Right lobe of liver (tissue), 6 donors: ENCODE measurements around the gene MYPN. TPM values are rescaled to one million over a fixed set of nuclear protein-coding genes. Genes with fewer than 3 reads are reported as not detected.

Experiments used
- ATAC-seq, 4 donors: fragments of 200-7000 bp; cut with Tn5 transposase; one replicate each; pipeline ENCODE4 v1.9.1; 2020; ENCODE audit warnings: mild to moderate bottlenecking in 4 of 4, moderate library complexity in 4 of 4
- DNase-seq, 3 donors: peaks; one replicate each; pipeline ENCODE4 v3.0.0-alpha.2; 2020
- H3K27ac ChIP-seq, 3 donors: fragments of 200-600 bp; one replicate each; pipeline ENCODE4 v1.8.0; 2022
- H3K27me3 ChIP-seq, 2 donors: fragments of 200-600 bp; one replicate each; pipeline ENCODE4 v1.8.0; 2022
- H3K36me3 ChIP-seq, 4 donors: fragments of 200-600 bp; sonication (generic) in 1 of 4; one replicate each; pipeline versions ENCODE4 v1.5.1 to v1.8.0; 2017 to 2022; ENCODE audit warnings: control low read depth in 1 of 4
- H3K4me1 ChIP-seq, 4 donors: fragments of 200-600 bp; sonication (generic) in 1 of 4; one replicate each; pipeline versions ENCODE4 v1.5.1 to v1.8.0; 2017 to 2022; ENCODE audit warnings: control low read depth in 1 of 4
- H3K4me3 ChIP-seq, 3 donors: fragments of 200-600 bp; one replicate each; pipeline ENCODE4 v1.8.0; 2022
- H3K9me3 ChIP-seq, 4 donors: fragments of 200-600 bp; sonication (generic) in 1 of 4; one replicate each; pipeline versions ENCODE4 v1.5.1 to v1.8.0; 2017 to 2022; ENCODE audit warnings: control low read depth in 1 of 4
- CTCF ChIP-seq, 4 donors: fragments of 200-600 bp in 3 of 4; fragments of 450-650 bp in 1 of 4; IDR thresholded peaks; one replicate each; pipeline versions ENCODE4 v1.5.1 to v1.8.0; 2016 to 2022; ENCODE audit warnings: antibody characterized with exemption in 4 of 4, mild to moderate bottlenecking in 2 of 4
- POLR2A ChIP-seq: fragments of 450-650 bp; IDR thresholded peaks from one replicate; pipeline ENCODE4 v1.6.1; 2017; ENCODE audit warnings: antibody characterized with exemption, mild to moderate bottlenecking
- WGBS: methylation state at CpG from one replicate; pipeline ENCODE4 v1.1.6; 2018; ENCODE audit warnings: low coverage, low lambda C conversion rate; ENCODE audit not compliant: insufficient coverage; ENCODE audit errors: missing lambda C conversion rate; 5-methylcytosine and 5-hydroxymethylcytosine counted together
- intact Hi-C, 2 donors: fragments of 100-400 bp; cut with DNase I; formaldehyde crosslinking; loops; one replicate each; pipeline versions ENCODE4 v1.11.2 to v1.14.1; 2022
- total RNA-seq, 6 experiments: library from RNA; depleted of rRNA in 2 of 6; stranded (reverse); fragments of >200 nt in 2 of 6; fragmentation: NEBNext Ultra II Directional in 3 of 6; extraction: Animal tissue kit (Norgen Biotek cat#: 25700) in 3 of 6; gene quantifications; one replicate each; pipeline versions ENCODE4 v1.1.0 to v1.2.4, GENCODE V29; 2016 to 2023
- donor health status: DM: no; HTN: yes; CAD: no.
- donor health status: DM: no; HTN: no; CAD: no.
- donor health status: DM: no; HTN: no; CAD: no.
- donor health status: DM: no; HTN: yes; CAD: no.
- donor health status: DM: no; HTN: yes; CAD: no.

The MYPN gene
- total RNA-seq, 6 experiments from 2014 or later = 0.07 to 0.31 (median 0.10) TPM; not detected in 2

GRCh38 chr10:68167586-68168189, 58.4 kb downstream of the MYPN start:
- intact Hi-C loops = no loop called here
- DNase-seq = no peak
- no peak for TF ChIP-seq CTCF (IDR thresholded peaks at IDR 0.05)
- TF ChIP-seq POLR2A = no peak
- Histone ChIP-seq H3K4me3 (no peak overlapping the region), H3K9me3 (no peaks in the 10 kb centered on the region), H3K4me1 (peaks cover 0 to 8% (median 2%) of the 10 kb centered on the region in 4 donors), H3K36me3 (no peaks in the 10 kb centered on the region), H3K27me3 (no peaks in the 10 kb centered on the region), H3K27ac (no peak overlapping the region)
- WGBS = 71% methylated on average over 1 of the region's 6 CpGs
- no peak for ATAC-seq

GRCh38 chr10:68171539-68172080, 62.3 kb downstream of the MYPN start:
- DNase-seq = no peak
- 88% methylated on average over 1 of the region's 1 CpG for WGBS
- no peak for ATAC-seq
- Histone ChIP-seq H3K27me3 (no peaks in the 10 kb centered on the region), H3K4me1 (no peaks in the 10 kb centered on the region), H3K9me3 (no peaks in the 10 kb centered on the region), H3K27ac (no peak overlapping the region), H3K4me3 (no peak overlapping the region), H3K36me3 (no peaks in the 10 kb centered on the region)
- no peak for TF ChIP-seq POLR2A
- TF ChIP-seq CTCF (IDR thresholded peaks at IDR 0.05) = no peak
- intact Hi-C loops = no loop called here

GRCh38 chr10:68172324-68172723, 63.0 kb downstream of the MYPN start:
- Histone ChIP-seq H3K27ac (no peak overlapping the region), H3K4me3 (no peak overlapping the region), H3K27me3 (no peaks in the 10 kb centered on the region), H3K9me3 (no peaks in the 10 kb centered on the region), H3K4me1 (no peaks in the 10 kb centered on the region), H3K36me3 (no peaks in the 10 kb centered on the region)
- intact Hi-C loops = no loop called here
- 91% methylated on average over 2 of the region's 2 CpGs for WGBS
- DNase-seq (no peak), ATAC-seq (no peak)
- TF ChIP-seq POLR2A (no peak), CTCF (IDR thresholded peaks at IDR 0.05) (no peak)

- Histone ChIP-seq H3K4me1 (no peaks in the 10 kb centered on the region), H3K27ac (no peak overlapping the region), H3K27me3 (no peaks in the 10 kb centered on the region), H3K9me3 (no peaks in the 10 kb centered on the region), H3K4me3 (no peak overlapping the region), H3K36me3 (no peaks in the 10 kb centered on the region)
- intact Hi-C loops = no loop called here
- DNase-seq = no peak
- ATAC-seq = no peak
- 39% methylated on average over 1 of the region's 1 CpG for whole genome bisulfite sequencing
- TF ChIP-seq POLR2A (no peak), CTCF (IDR thresholded peaks at IDR 0.05) (no peak)
Measured at GRCh38 chr10:68175949-68176348, 66.7 kb downstream of the MYPN start.
